ENCODE data around the gene ZSCAN22. TPM values are rescaled to one million over a fixed set of nuclear protein-coding genes. Genes with fewer than 3 reads are reported as not detected.
A peak's percentile ranks its signal among the peaks of the same experiment; 100 is the strongest.

Gene ZSCAN22
- 1.7 TPM for polyA plus RNA-seq (2013, experiment 1 of 2)
- polyA plus RNA-seq (2013, experiment 2 of 2) = 2.0 TPM

DNA sequence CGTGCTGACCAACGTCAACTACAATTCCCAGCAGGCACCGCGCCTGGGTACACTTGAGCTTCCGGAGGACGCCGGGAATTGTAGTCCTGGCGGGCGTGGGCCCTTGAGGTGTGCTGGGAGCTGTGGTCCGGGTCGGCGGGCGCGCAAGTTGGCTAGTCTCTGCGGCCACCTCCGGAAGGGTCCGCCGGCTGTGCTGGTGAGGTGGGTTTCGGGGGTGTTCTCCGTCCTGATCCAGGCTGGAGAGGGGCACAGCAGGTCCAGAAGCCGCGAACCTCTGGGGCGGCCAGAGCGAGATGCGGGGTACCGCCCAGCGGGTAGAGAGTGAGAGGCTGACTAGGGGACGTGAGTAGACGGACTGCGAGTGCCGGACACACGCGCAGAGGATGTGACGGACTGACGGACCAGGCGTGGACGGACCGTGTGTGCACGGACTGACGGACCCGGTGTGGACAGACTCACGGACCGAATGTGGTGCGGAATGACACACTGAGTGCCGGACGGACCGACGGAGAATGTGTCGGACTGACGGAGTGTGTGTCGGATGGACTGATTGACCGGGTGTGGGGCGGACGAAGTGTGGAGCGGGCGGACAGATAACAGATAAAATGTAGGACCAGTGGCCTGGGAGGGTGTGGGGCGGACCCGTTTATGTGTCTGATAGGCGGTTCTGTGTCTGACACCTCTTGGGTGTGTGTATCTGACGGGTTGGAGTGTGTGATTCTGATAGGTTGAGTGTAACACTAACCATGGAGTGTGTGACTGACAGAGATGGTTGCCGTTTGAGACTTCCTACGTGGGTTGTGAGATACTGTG is at the start of gene ZSCAN22:
Gene ZSCAN22, plus strand, starts transcription at position 81 of the 813 bp plus-strand sequence. CDS start 7,809 bp downstream, outside the sequence.
- Histone ChIP-seq H3K36me3 (ENCODE audit: insufficient read depth, low read length) (no peaks in the 10 kb centered on the region), H3K27me3 (ENCODE audit: insufficient read depth, low read length) (no peaks in the 10 kb centered on the region), H3K4me3 (ENCODE audit: low read length) (peak within 1 kb of the TSS; percentile 90), H3K4me1 (ENCODE audit: insufficient read depth, low read length) (no peaks in the 10 kb centered on the region; the same call in 1 of the 2 replicates), H3K9ac (ENCODE audit: low read depth, low read length) (peak within 1 kb of the TSS; percentile 80), H3K9me3 (ENCODE audit: insufficient read depth, low read depth, low read length) (no peaks in the 10 kb centered on the region), H3K27ac (ENCODE audit: low read depth, low read length) (peak within 1 kb of the TSS; percentile 48; the same call in 1 of the 2 replicates)
- WGBS = 2% methylated on average over 62 of the region's 62 CpGs

DNA sequence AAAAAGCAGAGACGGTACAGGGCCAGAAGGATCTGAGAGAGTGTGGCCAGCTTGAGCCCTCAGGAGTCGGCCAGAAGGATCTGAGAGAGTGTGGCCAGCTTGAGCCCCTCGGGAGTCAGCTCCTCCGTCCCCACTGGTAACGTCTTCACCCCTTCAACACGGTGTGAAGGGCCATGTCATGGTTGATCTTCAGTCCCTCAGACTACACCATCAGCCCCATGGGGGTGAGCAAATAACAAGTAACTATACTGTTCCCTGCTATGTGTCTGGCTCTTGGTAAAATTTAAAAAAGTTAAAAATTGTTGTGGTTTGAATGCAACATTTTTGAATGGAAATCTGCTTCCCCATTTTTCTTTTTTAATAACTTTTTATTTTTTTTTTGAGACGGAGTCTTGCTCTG is 49.6 kb upstream of the ZSCAN22 start:
- Histone ChIP-seq H3K27ac (ENCODE audit: low read depth, low read length) (no peak overlapping the region), H3K4me3 (ENCODE audit: low read length) (no peak overlapping the region), H3K9me3 (ENCODE audit: insufficient read depth, low read depth, low read length) (no peaks in the 10 kb centered on the region), H3K4me1 (ENCODE audit: insufficient read depth, low read length) (0 out of 2 replicates have a peak, but pooled peaks cover 5% of the 10 kb centered on the region), H3K36me3 (ENCODE audit: insufficient read depth, low read length) (peaks cover 28% of the 10 kb centered on the region), H3K27me3 (ENCODE audit: insufficient read depth, low read length) (no peaks in the 10 kb centered on the region), H3K9ac (ENCODE audit: low read depth, low read length) (no peak overlapping the region)
- 88% methylated on average over 7 of the region's 7 CpGs for WGBS

DNA sequence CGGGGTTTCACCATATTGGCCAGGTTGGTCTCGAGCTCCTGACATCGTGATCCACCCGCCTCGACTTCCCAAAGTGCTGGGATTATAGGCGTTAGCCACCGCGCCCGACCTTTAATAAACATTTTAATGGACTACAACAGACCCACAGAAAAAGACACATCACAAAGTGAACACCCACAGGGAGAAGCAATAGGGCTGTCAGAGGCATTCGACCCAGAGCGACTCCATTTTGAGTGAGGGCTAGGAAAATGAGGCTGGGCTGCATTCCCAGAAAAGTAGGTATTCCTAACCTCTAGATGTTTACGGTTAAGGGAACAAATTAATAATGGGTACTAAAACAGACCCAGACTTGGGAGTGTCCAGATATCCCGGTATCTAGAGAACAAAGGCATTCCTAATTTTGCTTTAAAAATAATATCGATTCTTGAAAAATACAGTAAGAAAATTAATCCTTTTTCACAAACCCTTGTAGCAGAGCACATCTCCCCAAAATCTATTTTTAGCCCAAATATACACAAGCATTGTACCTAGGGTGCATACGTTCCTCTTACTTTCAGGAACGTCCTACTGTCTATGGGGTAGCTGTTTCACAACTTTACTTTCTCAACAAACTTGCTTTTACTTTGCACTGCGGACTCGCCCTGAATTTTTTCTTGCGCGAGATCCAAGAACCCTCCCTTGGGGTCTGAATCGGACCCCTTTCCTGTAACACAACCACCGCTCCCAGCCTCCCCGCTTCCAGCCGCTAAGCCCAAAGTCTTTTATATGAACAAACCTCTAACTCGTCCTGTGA is 48.9 kb upstream of the ZSCAN22 start:
- WGBS = 45% methylated on average over 25 of the region's 25 CpGs
- Histone ChIP-seq H3K4me1 (ENCODE audit: insufficient read depth, low read length) (0 out of 2 replicates have a peak, but pooled peaks cover 5% of the 10 kb centered on the region), H3K4me3 (ENCODE audit: low read length) (peak overlapping the region; percentile 89), H3K9ac (ENCODE audit: low read depth, low read length) (peak overlapping the region; percentile 87), H3K36me3 (ENCODE audit: insufficient read depth, low read length) (peaks cover 30% of the 10 kb centered on the region), H3K27me3 (ENCODE audit: insufficient read depth, low read length) (no peaks in the 10 kb centered on the region), H3K9me3 (ENCODE audit: insufficient read depth, low read depth, low read length) (no peaks in the 10 kb centered on the region), H3K27ac (ENCODE audit: low read depth, low read length) (peak overlapping the region; percentile 62)

DNA sequence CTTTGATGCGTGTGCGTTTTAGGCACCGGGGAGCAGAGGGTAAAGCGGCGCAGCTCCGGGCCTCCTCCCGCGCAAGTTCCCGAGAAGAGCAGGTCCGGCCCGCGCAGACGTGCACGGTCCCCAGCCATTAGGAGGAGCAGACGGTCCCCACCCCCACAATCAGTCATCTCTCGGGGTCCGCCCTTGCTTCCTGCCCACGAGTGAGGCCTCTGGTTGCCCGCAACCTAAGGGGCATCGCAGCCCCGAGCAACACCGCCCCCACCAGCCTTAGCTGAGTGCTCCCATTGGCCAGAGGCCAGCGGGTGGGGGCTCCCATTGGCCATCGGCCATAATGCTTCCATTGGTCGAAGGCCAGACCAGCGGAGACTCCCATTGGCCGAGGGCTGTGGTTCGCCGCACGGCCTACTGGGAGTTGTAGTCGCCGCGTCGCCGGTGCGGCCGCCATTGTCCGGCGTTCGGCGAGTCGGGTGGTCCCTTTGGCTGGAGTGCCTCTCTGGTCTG is 48.2 kb upstream of the ZSCAN22 start, which contains the start of gene ZNF8:
Gene ZNF8, plus strand, starts transcription at position 415 of the 501 bp plus-strand sequence. CDS start 127 bp downstream, outside the sequence.
- WGBS = under 1% methylated on average over 42 of the region's 42 CpGs
- Histone ChIP-seq H3K4me1 (ENCODE audit: insufficient read depth, low read length) (0 out of 2 replicates have a peak, but pooled peaks cover 5% of the 10 kb centered on the region), H3K9me3 (ENCODE audit: insufficient read depth, low read depth, low read length) (no peaks in the 10 kb centered on the region), H3K36me3 (ENCODE audit: insufficient read depth, low read length) (peaks cover 30% of the 10 kb centered on the region), H3K27ac (ENCODE audit: low read depth, low read length) (peak within 1 kb of the TSS; percentile 92), H3K4me3 (ENCODE audit: low read length) (peak within 1 kb of the TSS; percentile 89), H3K9ac (ENCODE audit: low read depth, low read length) (peak within 1 kb of the TSS; percentile 97), H3K27me3 (ENCODE audit: insufficient read depth, low read length) (no peaks in the 10 kb centered on the region)

DNA sequence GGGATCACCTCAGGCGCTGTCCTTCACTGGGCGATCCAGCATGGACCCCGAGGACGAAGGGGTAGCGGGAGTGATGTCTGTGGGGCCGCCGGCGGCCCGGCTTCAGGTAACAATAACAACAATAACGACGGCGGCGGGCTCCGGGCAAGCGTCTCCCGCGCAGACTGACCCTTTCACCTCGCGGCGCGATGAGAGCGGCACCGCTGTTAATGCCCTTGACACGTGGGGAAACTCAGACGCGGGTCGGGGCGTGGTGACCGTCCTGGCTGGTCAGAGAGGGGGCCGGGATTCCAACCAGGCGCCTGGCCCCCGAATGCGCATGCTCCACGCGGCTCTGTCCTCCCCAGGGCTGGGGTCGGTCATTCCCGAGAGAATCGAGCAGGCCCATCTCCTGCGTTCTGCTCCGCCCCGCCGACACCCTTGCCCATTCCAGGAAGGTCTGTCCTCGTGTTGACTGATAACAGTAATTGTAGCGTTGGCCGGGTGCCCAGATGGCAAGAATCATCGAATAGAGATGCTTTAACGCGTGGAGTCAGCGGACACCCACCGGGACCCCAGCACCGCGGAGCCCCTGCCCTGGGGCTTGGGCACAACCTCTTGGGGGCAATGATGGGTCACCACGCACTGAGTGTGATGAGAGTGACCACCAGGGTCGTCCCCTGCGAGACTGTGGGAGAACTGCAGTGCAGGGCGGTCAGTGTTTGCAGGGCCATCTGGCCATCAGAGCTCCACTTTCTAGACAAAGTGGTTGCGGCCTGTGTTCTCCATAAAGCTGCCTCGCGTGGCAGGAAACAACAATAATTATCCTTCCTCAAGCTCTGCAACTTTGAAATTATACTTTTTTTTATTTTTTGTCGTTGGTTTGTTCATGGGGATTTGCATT is 47.5 kb upstream of the ZSCAN22 start:
- H3K9ac ChIP-seq (ENCODE audit: low read depth, low read length) = peak overlapping the region; percentile 97
- H3K27me3 ChIP-seq (ENCODE audit: insufficient read depth, low read length) = no peaks in the 10 kb centered on the region
- peak overlapping the region; percentile 92 for H3K27ac ChIP-seq (ENCODE audit: low read depth, low read length)
- H3K4me3 ChIP-seq (ENCODE audit: low read length) = peak overlapping the region; percentile 89
- H3K36me3 ChIP-seq (ENCODE audit: insufficient read depth, low read length) = peaks cover 27% of the 10 kb centered on the region
- H3K9me3 ChIP-seq (ENCODE audit: insufficient read depth, low read depth, low read length) = no peaks in the 10 kb centered on the region
- H3K4me1 ChIP-seq (ENCODE audit: insufficient read depth, low read length) = 0 out of 2 replicates have a peak, but pooled peaks cover 5% of the 10 kb centered on the region
- WGBS = 3% methylated on average over 60 of the region's 60 CpGs

DNA sequence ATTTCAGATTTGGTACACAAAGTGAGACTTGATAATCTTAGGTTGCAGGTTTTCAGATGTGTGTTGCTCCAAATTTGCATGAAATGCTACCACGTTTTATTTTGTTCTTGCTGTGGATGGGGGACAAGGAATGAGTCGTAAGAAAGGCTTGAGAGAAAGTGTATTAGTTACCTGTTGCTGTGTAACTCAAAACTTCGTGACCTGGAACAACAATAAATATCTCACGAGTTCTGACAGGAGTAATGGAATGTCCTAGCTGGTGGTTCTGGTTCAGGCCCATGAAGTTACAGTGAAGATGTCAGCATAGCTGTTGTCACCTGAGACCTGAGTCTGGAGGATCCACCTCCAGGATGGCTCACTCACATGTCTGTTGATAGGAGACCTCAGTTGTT is 46.9 kb upstream of the ZSCAN22 start:
- 71% methylated on average over 4 of the region's 4 CpGs for WGBS
- no peaks in the 10 kb centered on the region for H3K9me3 ChIP-seq (ENCODE audit: insufficient read depth, low read depth, low read length)
- H3K4me3 ChIP-seq (ENCODE audit: low read length) = peak overlapping the region; percentile 89
- peak overlapping the region; percentile 92; the same call in 1 of the 2 replicates for H3K27ac ChIP-seq (ENCODE audit: low read depth, low read length)
- 0 out of 2 replicates have a peak, but pooled peaks cover 5% of the 10 kb centered on the region for H3K4me1 ChIP-seq (ENCODE audit: insufficient read depth, low read length)
- peak overlapping the region; percentile 97 for H3K9ac ChIP-seq (ENCODE audit: low read depth, low read length)
- H3K27me3 ChIP-seq (ENCODE audit: insufficient read depth, low read length) = no peaks in the 10 kb centered on the region
- peaks cover 26% of the 10 kb centered on the region for H3K36me3 ChIP-seq (ENCODE audit: insufficient read depth, low read length)

DNA sequence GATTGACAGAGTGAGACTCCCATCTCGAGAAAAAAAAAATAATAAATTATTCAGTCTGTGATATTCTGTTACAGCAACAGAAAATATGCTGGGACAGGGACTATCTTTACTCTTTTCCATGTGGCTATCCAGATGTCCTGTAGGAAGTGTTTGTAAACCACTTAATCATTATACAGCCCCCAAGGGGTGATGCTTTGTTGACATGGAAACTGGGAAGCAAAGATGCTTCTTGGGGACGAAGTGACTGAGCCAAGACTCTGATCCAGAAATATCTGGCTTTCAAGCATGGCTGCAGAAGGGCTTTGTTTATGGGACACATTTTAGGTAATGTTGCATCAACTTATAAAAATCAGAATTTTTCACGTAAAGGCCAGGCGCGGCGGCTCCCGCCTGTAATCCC is 42.6 kb upstream of the ZSCAN22 start:
- H3K4me1 ChIP-seq (ENCODE audit: insufficient read depth, low read length) = 0 out of 2 replicates have a peak, but pooled peaks cover 5% of the 10 kb centered on the region
- H3K36me3 ChIP-seq (ENCODE audit: insufficient read depth, low read length) = peaks cover 69% of the 10 kb centered on the region
- no peak overlapping the region for H3K4me3 ChIP-seq (ENCODE audit: low read length)
- H3K9me3 ChIP-seq (ENCODE audit: insufficient read depth, low read depth, low read length) = no peaks in the 10 kb centered on the region
- H3K27me3 ChIP-seq (ENCODE audit: insufficient read depth, low read length) = no peaks in the 10 kb centered on the region
- no peak overlapping the region for H3K9ac ChIP-seq (ENCODE audit: low read depth, low read length)
- 97% methylated on average over 6 of the region's 7 CpGs for WGBS
- H3K27ac ChIP-seq (ENCODE audit: low read depth, low read length) = no peak overlapping the region

DNA sequence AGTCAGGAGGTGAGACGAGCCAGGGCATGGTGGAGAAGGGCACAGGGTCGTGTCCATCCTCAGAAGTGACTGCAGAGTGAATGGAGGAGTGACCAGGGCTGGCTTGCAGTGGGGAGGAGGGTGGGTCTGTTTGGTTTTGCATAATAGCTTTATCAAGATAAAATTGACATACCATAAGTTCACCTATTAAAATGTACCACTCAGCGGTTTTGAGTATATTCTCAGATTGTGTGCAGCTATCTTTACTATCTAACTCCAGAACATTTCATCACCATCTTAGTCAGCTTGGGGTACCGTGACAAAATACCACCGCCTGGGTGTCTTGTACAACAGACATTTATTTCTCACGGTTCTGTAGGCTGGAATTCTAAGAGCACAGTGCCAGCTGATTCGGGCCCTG is 34.9 kb upstream of the ZSCAN22 start:
- H3K27ac ChIP-seq (ENCODE audit: low read depth, low read length) = no peak overlapping the region
- peaks cover 96% of the 10 kb centered on the region for H3K36me3 ChIP-seq (ENCODE audit: insufficient read depth, low read length)
- H3K9me3 ChIP-seq (ENCODE audit: insufficient read depth, low read depth, low read length) = peaks cover 6% of the 10 kb centered on the region; the same call in 1 of the 2 replicates
- 98% methylated on average over 7 of the region's 7 CpGs for WGBS
- H3K9ac ChIP-seq (ENCODE audit: low read depth, low read length) = no peak overlapping the region
- H3K4me1 ChIP-seq (ENCODE audit: insufficient read depth, low read length) = no peaks in the 10 kb centered on the region
- H3K4me3 ChIP-seq (ENCODE audit: low read length) = no peak overlapping the region
- H3K27me3 ChIP-seq (ENCODE audit: insufficient read depth, low read length) = no peaks in the 10 kb centered on the region

DNA sequence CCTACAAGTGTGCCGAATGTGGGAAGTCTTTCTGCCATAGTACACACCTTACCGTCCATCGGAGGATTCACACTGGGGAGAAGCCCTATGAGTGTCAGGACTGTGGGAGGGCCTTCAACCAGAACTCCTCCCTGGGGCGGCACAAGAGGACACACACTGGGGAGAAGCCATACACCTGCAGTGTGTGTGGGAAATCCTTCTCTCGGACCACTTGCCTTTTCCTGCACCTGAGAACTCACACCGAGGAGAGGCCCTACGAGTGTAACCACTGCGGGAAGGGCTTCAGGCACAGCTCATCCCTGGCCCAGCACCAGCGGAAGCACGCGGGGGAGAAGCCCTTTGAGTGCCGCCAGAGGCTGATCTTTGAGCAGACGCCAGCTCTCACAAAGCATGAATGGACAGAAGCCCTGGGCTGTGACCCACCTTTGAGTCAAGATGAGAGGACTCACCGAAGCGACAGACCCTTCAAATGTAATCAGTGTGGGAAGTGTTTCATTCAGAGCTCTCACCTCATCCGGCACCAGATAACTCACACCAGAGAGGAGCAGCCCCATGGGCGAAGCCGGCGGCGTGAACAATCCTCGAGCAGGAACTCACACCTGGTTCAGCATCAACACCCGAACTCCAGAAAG is 31.9 kb upstream of the ZSCAN22 start:
- Histone ChIP-seq H3K27me3 (ENCODE audit: insufficient read depth, low read length) (no peaks in the 10 kb centered on the region), H3K4me1 (ENCODE audit: insufficient read depth, low read length) (no peaks in the 10 kb centered on the region), H3K36me3 (ENCODE audit: insufficient read depth, low read length) (peaks cover 88% of the 10 kb centered on the region), H3K9me3 (ENCODE audit: insufficient read depth, low read depth, low read length) (peaks cover 6% of the 10 kb centered on the region; the same call in 1 of the 2 replicates), H3K27ac (ENCODE audit: low read depth, low read length) (no peak overlapping the region), H3K9ac (ENCODE audit: low read depth, low read length) (no peak overlapping the region), H3K4me3 (ENCODE audit: low read length) (no peak overlapping the region)
- 96% methylated on average over 22 of the region's 22 CpGs for WGBS

DNA sequence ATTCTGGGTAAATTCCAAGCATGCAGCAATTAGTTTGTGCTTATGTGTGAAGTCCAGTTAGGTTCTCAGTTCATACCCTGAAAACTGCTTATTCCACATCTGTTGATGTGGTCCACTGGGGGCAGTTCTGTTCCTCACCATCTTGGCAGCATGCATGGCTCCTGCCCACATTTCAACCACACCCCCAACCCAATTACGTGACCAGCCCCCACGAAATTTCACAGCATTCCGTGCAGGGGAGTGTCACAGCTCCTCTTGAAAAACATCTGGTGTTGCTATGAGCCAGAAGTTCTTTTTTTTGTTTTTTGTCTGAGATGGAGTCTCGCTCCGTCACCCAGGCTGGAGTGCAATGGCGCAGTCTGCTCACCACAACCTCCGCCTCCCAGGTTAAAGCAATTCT is 30.7 kb upstream of the ZSCAN22 start:
- 94% methylated on average over 7 of the region's 7 CpGs for WGBS
- H3K9ac ChIP-seq (ENCODE audit: low read depth, low read length) = no peak overlapping the region
- peaks cover 89% of the 10 kb centered on the region for H3K36me3 ChIP-seq (ENCODE audit: insufficient read depth, low read length)

More for the DNA sequence above, 30.7 kb upstream of the ZSCAN22 start:
- H3K27ac ChIP-seq (ENCODE audit: low read depth, low read length) = no peak overlapping the region
- no peaks in the 10 kb centered on the region for H3K27me3 ChIP-seq (ENCODE audit: insufficient read depth, low read length)
- no peak overlapping the region for H3K4me3 ChIP-seq (ENCODE audit: low read length)
- H3K9me3 ChIP-seq (ENCODE audit: insufficient read depth, low read depth, low read length) = peaks cover 6% of the 10 kb centered on the region; the same call in 1 of the 2 replicates
- H3K4me1 ChIP-seq (ENCODE audit: insufficient read depth, low read length) = no peaks in the 10 kb centered on the region

All from HUES64 (cell line).